NOMO-1 (cell line): ENCODE data around the gene GMNN.

Experiments used
- DNase-seq, 2 experiments: peaks; one replicate each; lab custom pipeline; 2025; ENCODE audit not compliant: unreplicated experiment in 2 of 2; lab: John Stamatoyannopoulos, UW

Gene GMNN

DNA sequence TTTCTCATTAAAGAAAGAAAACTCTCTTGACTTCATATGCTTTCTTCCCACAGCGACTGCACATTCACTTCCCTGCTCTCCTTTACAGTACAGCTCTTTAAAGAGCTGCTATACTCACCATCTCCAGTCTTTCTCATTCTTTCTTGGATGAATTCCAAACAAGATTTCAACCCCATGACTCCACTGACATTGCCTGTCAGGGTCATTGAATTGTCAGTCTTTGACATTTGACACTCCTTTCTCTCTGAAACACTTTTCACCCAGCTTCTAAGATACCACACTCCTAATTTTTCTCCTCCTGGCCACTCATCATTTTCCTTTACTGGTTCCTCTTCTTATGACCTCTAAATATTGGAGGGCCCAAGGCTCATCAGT is 24.8 kb downstream of the GMNN start:
- DNase-seq: no peak

DNA sequence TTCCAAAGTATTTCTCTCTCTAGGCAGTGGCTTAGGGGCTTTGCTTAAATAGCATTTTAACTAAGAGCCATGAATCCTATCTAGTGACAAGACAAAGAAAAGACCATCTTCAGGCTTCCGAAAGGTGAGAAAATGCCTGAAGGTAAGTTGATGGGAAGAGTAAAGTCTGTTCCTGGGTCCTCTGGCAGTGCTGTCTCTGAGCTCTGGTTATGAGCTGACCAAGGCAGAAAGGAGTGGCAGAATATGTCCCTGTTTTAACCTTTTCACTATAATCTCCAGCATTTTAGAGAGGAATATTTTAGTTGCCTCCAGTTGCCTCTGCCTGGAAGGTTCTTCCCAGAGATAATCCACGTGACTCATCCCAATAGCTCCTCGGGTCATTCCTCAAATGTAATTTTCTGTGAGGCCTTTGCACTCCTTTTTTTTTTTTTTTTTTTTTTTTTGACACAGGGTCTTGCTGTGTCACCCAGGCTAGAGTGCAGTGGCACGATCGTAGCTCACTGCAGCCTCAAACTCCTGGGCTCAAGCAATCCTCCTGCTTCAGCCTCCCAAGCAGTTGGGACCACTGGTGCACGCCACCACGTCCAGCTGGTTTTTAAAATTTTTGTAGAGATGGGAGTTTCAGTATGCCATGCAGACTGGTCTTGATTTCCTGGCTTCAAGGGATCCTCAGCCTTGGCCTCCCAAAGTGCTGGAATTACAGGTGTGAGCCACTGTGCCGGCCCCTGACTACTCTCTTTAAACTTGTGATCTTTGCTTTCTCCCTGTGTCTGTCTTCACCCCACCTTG is 27.7 kb downstream of the GMNN start:
- no peak for DNase-seq

DNA sequence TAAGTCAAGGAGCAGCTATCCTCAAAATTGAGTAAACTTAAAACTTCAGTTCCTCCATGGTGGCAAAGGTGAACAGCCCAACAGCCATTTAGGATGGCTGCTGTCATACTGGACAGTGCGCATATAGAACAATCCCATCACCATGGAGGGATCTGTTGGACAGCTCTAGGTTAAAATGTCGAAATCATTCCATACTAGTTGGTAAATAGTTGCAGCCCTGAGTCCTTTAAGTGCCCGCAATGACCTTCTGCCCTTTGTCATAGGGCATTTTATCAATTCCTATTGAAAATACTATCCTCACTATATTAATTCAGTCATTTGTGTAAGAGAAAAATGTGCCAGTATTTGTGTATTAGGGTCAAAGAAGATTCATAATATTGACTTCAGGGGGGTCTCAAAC is 32.8 kb downstream of the GMNN start:
- no peak for DNase-seq

DNA sequence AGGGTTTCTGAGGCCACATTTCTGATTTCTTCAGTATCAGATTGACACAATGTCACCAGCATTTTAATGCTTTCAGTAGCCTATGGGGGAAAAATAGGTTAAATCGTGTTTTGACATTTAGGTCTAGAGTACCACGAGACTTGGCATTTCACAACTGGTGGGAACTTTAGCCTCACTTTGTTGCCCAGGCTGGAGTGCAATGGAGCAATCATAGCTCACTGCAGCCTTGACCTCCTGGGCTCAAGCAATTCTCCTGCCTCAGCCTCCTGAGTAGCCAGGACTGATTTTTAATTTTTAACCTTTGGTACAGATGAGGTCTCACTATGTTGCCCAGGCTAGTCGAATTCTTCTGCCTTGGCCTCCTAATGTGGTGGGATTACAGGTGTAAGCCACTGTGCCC is 35.0 kb downstream of the GMNN start:
- no peak for DNase-seq

- DNase-seq: no peak
Observed at GRCh38 chr6:24818346-24818745, 43.6 kb downstream of the GMNN start.

DNA sequence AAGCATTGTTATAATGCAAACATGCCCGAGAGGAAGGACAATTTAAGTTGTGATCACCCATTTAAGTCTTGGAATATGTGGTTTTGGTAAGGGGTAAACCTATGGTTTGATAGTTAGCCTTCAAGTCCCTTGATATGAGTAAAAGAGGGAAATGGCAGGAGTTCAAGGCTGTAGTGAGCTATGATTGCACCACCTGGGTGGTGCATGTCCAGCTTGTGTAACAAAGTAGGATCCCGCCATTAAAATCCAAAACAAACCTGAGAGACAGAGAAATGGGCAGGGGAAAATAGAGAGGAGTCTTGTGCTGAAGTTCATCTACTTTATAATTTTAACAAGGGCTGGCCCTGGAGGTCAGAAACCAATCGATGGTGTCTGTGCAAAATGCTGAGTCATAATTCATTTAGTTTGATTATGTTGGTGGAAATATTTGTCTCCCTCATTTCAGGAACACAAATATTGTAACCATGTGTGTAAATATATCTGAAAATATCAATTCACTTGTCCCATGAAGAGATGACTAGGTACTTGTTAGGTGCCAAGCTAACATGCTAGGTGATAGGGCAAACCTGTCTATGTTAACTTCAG is 47.2 kb downstream of the GMNN start:
- DNase-seq: no peak

GRCh38 chr6:24822696-24823095 is 48.0 kb downstream of the GMNN start:
- no peak for DNase-seq

- no peak for DNase-seq
Observed at GRCh38 chr6:24823185-24823584, 48.4 kb downstream of the GMNN start.

DNA sequence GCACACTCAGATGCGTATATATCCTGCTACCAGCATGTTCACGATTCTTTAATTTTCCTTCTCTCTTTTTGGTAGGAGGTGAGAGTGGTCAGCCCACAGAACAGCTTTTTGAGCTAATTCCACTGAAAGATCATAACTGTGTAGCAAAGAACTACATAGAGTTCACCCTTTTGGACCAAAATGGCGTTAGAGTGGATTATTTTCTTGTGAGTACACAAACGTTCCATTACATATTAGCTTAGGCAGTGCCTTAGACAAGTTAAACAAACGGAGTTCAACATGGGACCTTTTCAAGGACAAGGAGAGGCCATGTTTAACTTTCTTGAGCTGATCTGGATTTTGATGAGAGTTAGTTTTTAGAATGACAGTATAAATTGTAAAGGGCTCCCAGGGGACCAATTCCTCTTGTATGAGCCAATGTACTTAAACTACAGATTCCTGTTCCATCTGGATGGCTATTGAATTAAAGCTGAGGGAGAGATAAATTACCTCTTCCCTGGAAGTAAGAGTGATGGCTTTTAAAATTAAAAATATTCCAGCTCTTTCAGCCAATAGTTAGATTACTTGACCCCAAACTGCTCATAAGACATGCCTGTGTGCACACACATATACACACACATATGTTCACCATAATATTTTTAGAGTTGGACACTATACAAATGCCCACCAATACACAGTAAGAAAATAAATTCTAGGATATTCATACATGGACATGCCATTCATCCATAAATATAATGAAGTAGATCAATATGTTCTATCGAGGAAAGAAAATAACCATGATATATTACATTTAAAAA is 49.6 kb downstream of the GMNN start:
- DNase-seq: no peak

GRCh38 chr6:24825130-24825630 is 50.4 kb downstream of the GMNN start:
- no peak for DNase-seq

GRCh38 chr6:24827162-24827561 is 52.4 kb downstream of the GMNN start:
- no peak for DNase-seq

- DNase-seq: no peak
Observed at GRCh38 chr6:24827970-24828369, 53.2 kb downstream of the GMNN start.

- no peak for DNase-seq
Observed at GRCh38 chr6:24829657-24830056, 54.9 kb downstream of the GMNN start.

DNA sequence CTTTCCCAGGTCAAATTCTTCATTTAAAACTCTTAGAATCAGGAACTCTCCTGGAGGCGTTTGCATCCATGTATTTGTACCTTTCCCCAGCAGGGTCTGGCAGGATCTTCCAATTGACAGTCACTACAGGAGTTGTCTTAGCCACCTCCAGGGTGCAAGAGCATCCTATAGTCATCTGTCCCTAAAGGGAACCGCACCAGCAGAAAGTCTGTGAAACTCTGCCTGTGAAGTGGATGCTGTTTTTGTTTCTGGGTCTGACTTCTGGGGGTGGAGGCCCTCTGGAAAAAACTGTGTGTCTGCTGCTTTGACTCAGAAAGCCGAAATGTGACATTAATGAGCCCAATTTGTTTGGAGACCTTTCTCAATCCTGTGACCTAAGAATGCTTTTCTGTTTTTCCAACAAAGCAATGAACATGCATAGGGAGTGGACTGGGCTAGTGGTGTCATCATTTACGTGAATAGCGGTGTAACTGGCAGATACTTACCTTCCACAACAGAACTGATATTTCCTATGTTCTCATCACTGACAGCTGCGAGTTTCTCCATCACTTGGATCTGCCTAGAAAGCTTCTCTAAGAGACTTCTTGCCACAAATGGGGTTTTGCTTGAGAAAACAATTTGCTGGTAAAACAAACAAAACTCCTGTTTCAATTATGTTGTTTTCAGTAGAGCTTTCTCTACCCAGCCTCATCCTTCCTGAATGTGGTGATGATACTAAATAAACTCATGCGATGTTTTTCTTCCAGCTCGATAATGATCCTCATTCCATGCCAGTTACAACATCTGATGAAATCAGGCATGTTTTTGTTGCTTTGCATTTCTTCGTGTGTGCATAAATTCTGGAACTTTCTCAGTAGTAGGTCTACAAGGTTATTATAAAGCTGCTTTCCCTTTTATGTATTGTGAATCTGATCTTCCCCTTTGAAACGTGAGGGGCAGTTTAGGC is 57.3 kb downstream of the GMNN start:
- no peak for DNase-seq

DNA sequence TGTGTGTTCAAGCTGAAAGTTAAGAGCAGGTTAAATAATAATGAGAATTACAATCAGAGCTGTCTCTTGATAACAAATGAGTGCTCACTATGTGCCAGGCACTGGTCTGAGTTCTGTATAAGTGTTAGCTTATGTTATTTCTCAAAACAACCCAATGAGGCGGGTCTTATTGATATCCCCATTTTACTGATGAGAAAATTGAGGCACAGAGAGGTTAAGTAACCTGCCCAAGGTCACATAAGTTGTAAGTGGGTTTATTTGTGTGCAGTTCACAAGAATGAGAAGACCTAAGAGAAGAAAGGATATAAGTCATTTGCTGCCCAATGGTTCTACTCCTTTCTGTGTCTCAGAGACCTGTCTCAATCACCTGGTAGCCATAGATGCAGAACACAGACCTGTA is 58.1 kb downstream of the GMNN start:
- no peak for DNase-seq

- no peak for DNase-seq
Observed at GRCh38 chr6:24833711-24834386, 59.1 kb downstream of the GMNN start.
